ENCODE results near the gene WDR18.

Gene WDR18

DNA sequence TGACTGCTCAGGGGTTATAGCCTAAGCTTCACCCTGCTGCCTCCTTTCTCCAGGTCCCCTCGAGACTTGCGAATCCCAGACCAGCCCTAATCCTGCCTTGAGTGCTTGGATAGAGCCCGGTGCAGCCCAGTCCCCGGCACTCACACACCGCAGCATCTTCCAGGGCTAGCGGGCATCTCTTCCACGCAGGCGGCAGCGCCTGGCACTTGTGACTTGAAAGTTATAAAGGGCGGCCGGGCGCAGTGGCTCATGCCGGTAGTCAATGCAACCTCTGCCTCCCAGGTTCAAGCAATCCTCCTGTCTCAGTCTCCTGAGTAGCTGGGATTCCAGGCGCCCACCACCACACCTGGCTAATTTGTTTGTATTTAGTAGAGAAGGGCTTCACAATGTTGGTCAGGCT is 1.9 kb downstream of the WDR18 start:
- FAIRE-seq: no peak
- no peak for DNase-seq (ENCODE audit: insufficient read length, low spot score)
- TF ChIP-seq POLR2A (IDR thresholded peaks at IDR 0.05; ENCODE audit: low read depth, low read length): no peak

DNA sequence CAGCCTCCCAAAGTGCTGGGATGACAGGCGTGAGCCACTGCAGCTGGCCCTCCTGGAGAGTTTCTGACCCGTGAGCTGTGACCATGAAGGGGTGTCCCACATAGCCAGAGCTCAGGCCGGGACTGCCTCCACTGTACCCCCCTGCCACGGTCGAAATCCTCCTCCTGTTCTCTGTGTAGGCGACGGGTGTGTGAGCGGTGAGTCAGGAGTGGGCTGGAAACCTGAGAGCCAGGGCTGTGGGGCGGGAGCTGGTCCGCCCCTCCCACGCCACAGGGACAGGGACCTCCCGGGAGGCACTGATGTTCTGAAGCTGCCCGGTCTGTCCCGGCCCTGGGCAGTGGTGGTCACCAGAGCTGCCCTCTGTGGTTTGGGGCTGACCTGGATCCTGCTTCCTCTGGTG is 3.9 kb downstream of the WDR18 start:
- TF ChIP-seq POLR2A (IDR thresholded peaks at IDR 0.05; ENCODE audit: low read depth, low read length): no peak
- no peak for DNase-seq (ENCODE audit: insufficient read length, low spot score)
- no peak for FAIRE-seq

DNA sequence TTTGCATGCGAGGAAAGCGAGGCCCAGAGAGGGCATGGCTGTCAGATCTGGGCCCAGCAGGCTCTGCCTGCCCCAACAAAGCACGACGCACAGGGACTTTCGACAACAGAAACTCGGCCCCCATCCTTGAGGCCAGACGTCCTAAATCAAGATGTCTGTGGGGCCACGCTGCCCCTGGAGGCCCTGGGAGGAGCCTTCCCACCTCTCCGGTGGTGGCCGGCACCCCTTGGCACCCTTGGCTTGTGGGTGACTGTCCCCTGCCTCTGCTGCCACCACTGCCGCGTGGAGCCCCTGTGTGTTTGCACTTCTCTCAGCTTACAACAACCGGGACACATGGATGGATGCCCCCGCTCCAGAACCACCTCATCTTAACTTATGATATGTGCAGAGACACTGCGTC is 4.4 kb downstream of the WDR18 start:
- DNase-seq (ENCODE audit: insufficient read length, low spot score): no peak
- TF ChIP-seq POLR2A (IDR thresholded peaks at IDR 0.05; ENCODE audit: low read depth, low read length): no peak
- FAIRE-seq: no peak

DNA sequence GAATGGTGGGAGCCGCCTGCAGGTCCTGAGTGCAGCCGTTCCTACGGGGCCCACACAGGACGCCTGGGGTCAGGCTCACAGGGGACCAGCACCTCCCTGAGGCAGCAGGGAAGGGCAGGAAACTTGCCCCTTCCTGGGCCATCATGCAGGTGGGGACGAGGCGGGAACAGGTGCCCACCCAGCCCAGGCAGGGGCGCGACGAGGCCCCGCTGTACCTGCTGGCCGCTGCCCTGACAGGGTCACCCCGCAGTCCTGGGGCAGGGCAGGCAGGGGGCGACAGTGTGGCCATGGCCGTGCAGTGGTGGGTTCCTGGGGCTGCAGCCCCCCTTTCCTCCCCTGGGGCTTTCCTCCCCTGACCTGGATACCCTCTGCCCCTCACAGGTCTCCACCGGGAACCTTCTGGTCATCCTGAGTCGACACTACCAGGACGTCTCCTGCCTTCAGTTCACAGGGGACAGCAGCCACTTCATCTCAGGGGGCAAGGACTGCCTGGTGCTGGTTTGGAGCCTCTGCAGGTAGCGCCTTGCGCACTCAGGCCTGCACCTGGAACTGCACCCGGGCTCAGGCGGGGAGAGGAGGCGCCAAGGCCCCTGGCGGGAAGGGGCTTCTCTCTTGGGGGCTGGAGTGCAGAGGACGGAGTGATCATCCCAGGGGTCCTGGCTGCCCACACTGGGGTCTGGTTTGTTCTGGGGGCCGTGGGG is 5.4 kb downstream of the WDR18 start:
- DNase-seq (ENCODE audit: insufficient read length, low spot score) (no peak), FAIRE-seq (no peak)
- TF ChIP-seq POLR2A (IDR thresholded peaks at IDR 0.05; ENCODE audit: low read depth, low read length): no peak

DNA sequence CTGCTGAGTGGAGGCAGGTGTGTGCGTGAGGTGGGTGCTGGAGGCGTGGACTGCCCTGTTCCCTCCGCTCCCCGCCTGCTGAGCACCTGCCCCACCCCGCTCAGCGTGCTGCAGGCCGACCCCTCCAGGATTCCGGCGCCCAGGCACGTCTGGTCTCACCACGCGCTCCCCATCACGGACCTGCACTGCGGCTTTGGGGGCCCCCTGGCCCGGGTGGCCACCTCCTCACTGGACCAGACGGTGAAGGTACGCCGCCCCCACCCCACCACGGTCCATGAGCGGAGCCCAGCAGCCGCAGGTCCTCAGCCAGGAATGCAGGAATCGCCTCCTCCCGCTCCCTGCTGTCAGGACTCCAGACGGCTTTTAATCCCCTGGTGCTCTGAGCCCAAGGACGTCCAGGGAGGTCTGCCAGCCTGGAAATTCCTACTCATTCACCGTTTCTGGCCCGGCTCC is 6.0 kb downstream of the WDR18 start:
- FAIRE-seq: no peak
- no peak for TF ChIP-seq POLR2A (IDR thresholded peaks at IDR 0.05; ENCODE audit: low read depth, low read length)
- DNase-seq (ENCODE audit: insufficient read length, low spot score): no peak

DNA sequence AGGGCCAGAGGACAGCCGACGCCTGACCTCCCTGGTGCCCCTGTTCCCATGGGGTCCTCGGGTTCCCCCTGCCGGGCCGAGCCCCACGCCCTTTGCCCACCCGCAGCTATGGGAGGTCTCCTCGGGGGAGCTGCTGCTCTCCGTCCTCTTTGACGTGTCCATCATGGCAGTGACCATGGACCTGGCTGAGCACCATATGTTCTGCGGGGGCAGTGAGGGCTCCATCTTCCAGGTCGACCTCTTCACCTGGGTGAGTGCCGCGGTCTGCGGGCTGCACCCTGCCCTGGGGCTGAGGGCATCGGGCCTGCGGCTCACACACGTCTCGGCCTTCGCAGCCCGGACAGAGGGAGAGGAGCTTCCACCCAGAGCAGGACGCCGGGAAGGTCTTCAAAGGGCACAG is 6.6 kb downstream of the WDR18 start:
- FAIRE-seq: no peak
- TF ChIP-seq POLR2A (IDR thresholded peaks at IDR 0.05; ENCODE audit: low read depth, low read length): no peak
- DNase-seq (ENCODE audit: insufficient read length, low spot score): no peak

DNA sequence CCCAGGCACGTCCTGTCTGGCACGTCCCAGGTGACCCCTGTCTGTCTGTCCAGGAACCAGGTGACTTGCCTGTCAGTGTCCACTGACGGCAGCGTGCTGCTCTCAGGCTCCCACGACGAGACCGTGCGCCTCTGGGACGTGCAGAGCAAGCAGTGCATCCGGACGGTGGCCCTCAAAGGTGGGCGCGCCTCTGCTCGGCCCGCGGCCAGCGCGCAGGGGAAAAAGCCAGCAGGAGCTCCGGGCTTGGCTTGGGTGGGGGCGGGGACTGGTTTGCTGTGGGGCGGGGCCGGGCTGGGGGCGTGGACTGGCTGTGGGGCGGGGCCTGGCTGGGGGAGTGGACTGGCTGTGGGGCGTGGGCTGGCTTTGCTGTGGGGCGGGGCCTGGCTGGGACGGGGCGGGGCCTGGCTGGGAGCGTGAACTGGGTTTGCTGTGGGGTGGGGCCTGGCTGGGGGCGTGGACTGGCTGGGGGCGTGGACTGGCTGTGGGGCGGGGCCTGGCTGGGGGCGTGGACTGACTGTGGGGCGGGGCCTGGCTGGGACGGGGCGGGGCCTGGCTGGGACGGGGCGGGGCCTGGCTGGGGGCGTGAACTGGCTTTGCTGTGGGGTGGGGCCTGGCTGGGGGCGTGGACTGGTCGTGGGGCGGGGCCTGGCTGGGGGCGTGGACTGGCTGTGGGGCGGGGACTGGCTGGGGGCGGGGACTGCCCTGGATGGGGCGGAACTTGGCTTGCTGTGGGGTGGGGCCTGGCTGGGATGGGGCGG is 7.2 kb downstream of the WDR18 start:
- TF ChIP-seq POLR2A (IDR thresholded peaks at IDR 0.05; ENCODE audit: low read depth, low read length): no peak
- DNase-seq (ENCODE audit: insufficient read length, low spot score): no peak
- no peak for FAIRE-seq

DNA sequence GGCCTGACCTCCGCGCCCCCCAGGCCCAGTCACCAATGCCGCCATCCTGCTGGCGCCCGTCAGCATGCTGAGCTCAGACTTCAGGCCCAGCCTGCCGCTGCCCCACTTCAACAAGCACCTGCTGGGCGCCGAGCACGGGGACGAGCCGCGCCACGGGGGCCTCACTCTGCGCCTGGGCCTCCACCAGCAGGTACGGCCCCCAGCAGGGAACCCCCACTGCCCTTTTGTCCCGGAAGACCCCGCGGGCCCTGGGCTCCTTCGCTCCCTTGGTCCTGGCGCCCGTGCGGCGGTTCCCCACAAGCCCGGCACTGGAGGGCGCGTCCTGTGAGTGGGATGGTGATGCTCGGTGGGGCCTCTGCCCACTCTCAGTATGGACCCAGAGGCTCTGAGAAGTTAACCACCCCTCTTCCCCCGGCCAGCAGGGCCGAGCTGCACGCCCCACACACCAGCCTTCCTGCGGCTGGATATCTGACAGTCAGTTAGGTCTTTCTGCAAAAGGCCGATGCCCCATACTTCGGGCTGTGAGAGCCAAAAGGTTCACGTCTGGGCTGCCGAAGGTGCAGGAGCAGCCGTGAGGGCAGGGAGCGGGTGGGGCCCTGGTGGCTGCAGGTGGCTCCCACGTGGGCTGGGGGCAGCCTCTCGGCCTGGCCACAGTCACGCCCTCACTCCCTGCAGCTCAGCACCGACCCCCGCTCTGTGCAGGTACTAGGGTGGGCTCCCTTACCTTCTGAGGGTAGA is 8.0 kb downstream of the WDR18 start:
- TF ChIP-seq POLR2A (IDR thresholded peaks at IDR 0.05; ENCODE audit: low read depth, low read length): no peak
- FAIRE-seq (no peak), DNase-seq (ENCODE audit: insufficient read length, low spot score) (no peak)

DNA sequence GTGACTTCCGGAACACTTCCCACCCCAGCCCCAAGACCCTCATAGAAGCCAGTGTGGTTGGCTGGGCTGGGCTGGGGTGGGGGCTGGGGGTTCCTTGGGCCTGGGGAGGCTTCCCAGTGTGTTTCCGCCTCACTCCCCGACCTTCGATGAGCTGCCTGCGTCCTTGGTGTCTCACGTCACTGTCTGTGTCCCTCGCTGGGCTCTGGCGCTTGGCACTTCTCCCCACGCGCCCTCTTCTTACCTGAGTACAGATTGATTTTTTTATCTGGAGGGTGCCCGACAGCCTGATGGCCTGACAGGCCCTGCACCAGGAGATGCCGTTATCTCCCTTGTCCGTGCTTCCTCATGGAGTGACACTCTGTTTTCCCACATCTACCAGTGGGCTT is 8.5 kb downstream of the WDR18 start:
- DNase-seq (ENCODE audit: insufficient read length, low spot score): no peak
- no peak for FAIRE-seq
- TF ChIP-seq POLR2A (IDR thresholded peaks at IDR 0.05; ENCODE audit: low read depth, low read length): no peak

DNA sequence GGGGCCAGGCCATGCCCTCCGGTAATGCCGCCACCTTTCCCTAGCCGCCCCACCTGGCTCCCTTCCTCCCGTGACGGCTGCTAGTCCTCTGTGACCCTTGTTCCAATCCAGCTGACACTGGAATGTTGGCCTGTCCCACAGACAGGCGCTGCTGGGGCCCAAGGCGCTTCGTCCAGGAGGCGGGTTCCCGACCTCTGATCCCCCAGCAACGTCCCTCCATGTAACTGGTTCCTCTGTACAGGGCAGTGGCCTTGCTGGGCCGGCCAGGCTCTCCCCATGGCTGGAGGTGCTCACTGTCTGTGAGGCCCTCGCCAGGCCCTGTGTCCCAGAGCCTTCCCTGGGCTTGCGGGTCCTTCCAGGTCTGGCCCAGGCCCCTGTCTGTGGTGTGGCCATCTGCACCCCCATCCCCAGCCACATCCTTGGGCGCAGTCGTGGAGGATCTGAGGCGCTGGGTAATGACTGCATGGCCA is 9.3 kb downstream of the WDR18 start:
- no peak for TF ChIP-seq POLR2A (IDR thresholded peaks at IDR 0.05; ENCODE audit: low read depth, low read length)
- FAIRE-seq: no peak
- DNase-seq (ENCODE audit: insufficient read length, low spot score): no peak

DNA sequence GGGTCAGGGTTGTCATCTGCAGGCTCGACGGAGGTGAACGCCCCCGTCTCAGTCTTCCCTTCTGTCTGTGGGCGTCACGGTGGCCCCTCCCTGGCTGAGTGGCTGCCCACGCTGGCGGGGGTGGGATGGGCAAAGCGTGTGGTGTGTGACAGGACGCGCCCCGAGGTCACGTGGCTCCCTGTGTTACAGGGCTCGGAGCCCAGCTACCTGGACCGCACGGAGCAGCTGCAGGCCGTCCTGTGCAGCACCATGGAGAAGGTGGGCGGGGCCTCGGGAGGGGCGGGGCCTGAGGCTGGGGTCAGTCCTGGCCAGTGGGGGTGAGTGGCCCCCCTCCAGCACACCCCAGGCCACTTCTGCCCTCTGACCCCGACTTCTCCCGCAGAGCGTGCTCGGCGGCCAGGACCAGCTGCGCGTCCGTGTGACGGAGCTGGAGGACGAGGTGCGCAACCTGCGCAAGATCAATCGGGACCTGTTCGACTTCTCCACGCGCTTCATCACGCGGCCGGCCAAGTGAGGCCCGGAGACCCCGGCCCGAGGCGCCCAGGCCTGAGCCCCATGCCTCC is 9.8 kb downstream of the WDR18 start:
- no peak for DNase-seq (ENCODE audit: insufficient read length, low spot score)
- TF ChIP-seq POLR2A (IDR thresholded peaks at IDR 0.05; ENCODE audit: low read depth, low read length): no peak
- no peak for FAIRE-seq

DNA sequence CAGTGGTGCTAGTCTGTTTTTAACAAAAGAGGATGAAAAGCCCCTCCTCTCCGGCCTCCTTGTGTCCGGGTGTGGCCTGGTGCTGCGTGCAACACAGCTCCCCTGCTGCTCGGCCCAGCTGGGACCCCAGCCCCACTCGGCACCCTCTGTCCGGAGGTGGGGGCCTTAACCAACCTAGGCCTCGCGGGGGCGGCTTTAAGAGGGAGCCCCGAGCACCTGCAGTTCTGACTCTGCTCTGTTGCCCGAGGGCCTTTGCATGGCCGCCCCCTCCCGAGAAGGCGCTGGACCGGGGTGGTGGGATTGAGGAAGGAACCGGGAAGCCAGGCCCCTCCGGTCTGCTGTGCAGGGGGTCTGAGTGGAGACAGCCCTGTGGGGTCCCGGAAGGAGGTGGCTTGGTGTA is 10.4 kb downstream of the WDR18 start:
- no peak for TF ChIP-seq POLR2A (IDR thresholded peaks at IDR 0.05; ENCODE audit: low read depth, low read length)
- FAIRE-seq: no peak

DNA sequence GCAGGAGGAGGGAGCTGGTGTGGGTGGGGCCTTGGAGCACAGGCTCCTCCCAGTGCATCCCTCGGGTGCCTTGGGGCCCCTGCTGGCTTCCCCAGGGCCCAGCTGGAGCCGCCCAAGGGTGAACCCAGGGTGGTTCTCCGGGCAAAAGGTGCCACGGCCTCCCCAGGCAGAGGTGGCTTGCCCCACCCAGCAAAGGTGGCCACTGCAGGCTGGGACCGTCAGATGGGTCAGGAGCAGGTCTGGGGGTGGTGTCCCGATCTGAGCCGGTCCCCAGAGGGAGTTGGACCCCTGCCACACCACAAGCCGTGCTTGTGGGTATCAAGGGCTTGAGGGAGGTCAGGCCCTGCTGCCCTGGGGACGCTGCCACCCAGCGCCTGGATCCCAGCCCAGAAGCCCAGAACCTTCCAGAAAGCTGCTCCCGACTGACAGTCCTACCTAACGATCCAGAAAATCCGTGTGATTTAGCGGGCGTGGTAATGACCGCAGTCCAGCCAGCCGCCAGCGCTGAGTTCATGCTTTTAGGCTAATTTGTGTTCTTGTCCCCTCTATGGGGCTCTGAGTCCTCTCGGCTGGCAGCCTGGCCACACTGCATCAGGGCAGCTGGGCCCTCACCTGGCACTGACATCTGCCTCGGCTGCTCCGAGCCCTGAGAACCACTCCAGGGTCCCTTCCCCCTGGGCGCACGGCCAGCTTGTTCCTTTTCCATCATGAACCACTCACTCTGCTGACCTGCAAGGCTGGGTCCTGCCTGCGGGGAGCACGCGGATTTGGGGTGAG is 11.1 kb downstream of the WDR18 start:
- DNase-seq (ENCODE audit: insufficient read length, low spot score): no peak
- no peak for TF ChIP-seq POLR2A (IDR thresholded peaks at IDR 0.05; ENCODE audit: low read depth, low read length)
- FAIRE-seq: no peak

More for the DNA sequence above, 10.4 kb downstream of the WDR18 start:
- no peak for DNase-seq (ENCODE audit: insufficient read length, low spot score)

Measured in H54 (cell line).